Measurements from ENCODE around the gene P2RY12.
"Not testable (repeated sequence)": the region's sequence is repeated elsewhere in the genome, so short reads cannot be mapped to it uniquely, and the experiment has no call there.

The P2RY12 gene

GRCh38 chr3:151392191-151392590 lies 7.6 kb upstream of the P2RY12 start:
- DNase-seq, result not testable (repeated sequence)

- no peak for DNase-seq
These were observed 7.2 kb upstream of the P2RY12 start for GRCh38 chr3:151391720-151392119.

GRCh38 chr3:151387842-151388241 lies 3.3 kb upstream of the P2RY12 start:
- no peak for DNase-seq

DNA sequence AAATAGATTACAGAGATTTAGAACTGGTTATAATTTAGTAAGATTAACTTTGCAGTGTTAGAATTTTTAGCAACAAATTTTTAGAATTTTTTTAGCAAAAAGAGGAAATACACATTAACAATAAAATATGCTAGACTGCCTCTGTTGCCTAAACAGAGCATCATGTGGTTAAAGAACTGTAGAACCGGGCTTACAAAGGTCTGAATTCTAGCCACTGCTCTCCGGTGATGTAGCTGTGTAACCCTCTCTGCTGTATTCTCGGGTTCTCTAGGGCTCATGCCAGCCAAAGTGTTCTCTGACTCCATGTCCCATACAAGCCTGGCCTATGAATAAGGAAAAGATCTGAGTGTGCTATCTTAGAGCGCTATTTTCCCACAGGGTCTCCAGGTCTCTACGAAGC lies 2.9 kb upstream of the P2RY12 start:
- DNase-seq, result no peak

- DNase-seq, result no peak
These were observed 1.5 kb upstream of the P2RY12 start for GRCh38 chr3:151386056-151386455.

- DNase-seq, result no peak
These were observed 597 bp downstream of the P2RY12 start for GRCh38 chr3:151383956-151384355.

- no peak for DNase-seq
These were observed 1.4 kb downstream of the P2RY12 start for GRCh38 chr3:151383111-151383510.

DNA sequence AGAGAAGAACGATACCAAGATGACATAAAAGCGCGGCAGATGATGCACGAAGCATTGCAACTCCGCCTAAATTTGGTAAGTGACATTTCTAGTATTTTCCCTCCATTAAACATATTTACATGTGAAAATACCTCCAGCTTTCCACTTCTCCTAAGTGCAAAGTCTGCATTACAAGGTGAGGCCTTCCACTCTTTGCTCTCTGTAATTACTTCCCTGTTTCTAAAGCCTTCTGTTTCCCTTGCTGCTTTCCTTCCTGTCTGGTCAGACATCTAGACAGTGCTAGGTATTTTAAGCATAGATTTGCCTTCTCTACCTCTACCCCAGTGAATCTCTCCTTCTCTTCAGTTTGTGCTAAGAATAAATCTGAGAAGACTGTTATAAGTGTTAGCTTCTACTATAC lies 1.9 kb downstream of the P2RY12 start:
- DNase-seq, result no peak

GRCh38 chr3:151379083-151379734 lies 5.3 kb downstream of the P2RY12 start:
- no peak for DNase-seq

DNA sequence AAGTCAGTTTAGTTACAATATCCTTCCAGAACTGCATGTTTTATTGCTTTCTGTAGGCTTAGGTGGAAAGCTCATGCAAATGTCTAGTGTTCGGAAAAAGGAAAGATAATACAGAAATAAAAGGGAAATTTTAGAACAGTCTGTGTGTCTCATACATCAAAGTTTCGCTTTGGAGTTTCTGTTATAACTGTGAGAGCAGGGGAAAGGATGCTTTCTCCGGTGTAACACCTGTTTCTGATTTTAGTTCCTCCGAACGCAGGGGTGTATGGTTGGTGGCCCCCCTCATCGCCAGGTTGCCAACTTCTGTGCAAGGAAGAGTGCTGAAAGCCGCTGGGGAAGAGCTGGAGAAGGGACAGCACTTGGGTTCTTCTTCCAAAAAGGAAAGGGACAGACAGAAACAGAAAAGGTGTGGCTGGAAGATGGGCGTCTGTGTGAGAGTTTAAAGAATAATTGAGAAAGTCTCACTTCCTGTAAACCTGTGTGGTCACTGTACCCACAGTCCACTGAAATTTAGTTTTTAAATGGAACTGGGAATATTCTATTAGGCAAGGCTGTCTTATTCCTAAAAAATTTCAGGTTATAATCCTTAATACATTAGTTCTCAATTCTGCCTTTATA lies 6.7 kb downstream of the P2RY12 start:
- DNase-seq, result no peak

- DNase-seq, result no peak
These were observed 12.3 kb downstream of the P2RY12 start for GRCh38 chr3:151372063-151372820.

GRCh38 chr3:151371526-151371925 lies 13.0 kb downstream of the P2RY12 start:
- no peak for DNase-seq

DNA sequence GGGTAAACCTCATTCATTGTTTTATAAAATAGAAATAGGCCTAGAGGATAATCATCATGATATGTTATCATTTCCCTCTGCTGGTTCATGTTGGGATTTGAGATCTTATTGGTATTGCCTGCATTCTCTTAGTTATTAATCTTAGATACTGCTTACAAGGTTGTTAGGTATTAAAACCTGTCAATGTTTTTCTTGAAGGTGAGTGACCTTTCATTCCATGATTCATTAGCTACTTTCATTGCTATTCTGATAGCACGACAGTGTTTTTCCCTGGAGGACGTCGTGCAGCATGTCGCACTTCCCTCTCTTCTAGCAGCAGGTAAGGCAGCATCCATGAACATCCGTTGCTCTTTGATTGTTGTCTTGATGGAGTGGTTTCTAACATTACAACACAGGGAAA lies 17.1 kb downstream of the P2RY12 start:
- DNase-seq, result no peak

- no peak for DNase-seq
These were observed 17.6 kb downstream of the P2RY12 start for GRCh38 chr3:151366993-151367392.

DNA sequence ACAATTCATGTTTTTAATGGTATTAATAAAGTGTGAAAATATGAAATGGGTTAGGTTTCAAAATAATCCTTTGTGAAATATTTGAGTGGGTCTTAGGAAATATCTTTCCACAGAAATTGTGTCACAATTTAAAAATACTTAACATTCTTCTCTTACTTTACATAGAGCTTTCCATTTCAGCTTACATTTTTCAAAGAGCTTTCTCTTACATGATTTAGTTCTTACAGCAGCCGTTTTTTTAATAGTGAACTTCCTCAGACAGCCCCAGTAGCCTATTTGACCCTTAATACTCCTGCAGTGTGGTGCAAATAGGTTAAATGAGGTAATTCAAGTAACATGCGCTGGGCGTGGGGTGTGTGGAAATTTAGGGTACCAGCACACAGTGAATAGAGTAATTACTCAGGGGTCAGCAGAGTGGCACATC lies 21.8 kb downstream of the P2RY12 start:
- no peak for DNase-seq

DNA sequence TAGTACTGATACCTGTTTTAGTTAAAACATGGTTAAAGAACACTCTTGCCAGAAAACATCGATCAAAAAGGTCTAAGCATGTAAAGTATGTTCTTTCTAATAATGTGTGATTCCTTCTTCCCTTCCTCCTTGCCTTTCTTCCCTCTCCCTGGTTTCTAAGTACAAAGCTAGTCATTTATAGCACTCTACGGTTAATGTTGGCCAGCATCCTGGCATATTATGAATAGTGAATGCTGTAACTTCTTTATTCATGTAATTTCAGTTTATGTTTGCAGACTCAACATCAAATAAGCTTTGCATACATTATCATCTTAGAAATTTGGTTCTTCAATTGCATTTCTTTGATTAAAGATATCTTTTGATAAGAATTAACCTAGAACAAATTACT lies 27.1 kb downstream of the P2RY12 start:
- no peak for DNase-seq

GRCh38 chr3:151356794-151357462 lies 27.6 kb downstream of the P2RY12 start:
- DNase-seq, result no peak

GRCh38 chr3:151351648-151352047 lies 32.9 kb downstream of the P2RY12 start:
- no peak for DNase-seq

- no peak for DNase-seq
These were observed 33.3 kb downstream of the P2RY12 start for GRCh38 chr3:151351219-151351618.

- no peak for DNase-seq
These were observed 33.9 kb downstream of the P2RY12 start for GRCh38 chr3:151350656-151351055.

DNA sequence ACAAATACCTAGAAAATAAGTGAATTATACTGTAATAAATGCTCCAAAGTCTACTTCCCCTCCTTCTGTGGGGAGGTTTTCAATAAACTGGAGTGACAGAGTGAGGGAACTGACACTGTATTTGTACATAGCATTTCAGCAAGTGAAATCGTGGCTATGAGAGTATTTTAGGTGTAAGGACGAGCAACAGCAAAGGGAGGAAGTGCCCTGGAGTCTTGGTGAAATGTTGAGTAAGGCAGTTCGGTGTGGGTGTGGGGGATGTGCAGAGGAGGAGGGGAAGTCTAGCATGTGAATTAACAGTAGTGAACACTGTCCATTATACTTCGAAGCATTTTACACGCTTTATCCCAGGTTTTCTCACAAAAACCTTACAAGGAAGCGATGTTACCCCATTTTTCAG lies 37.1 kb downstream of the P2RY12 start:
- DNase-seq, result no peak

DNA sequence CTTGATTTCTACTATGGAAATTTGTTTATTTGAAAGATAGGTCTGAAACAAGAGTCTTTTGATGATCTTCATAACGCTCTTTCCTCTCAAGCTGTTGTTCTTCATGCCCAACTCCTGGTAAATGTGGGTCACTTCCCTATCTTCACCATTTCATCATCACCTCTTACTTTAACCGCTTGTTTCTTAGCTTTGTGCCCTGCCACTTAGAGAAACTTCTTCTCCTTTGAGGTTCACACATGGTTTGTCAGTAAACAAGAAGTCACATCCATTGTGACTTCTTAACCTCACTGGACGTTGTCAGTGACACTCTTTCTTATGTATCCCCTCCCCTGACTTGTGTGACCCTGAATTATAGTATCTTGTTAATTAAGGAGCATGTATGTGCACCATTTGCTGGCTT lies 38.3 kb downstream of the P2RY12 start:
- no peak for DNase-seq

GRCh38 chr3:151345859-151346258 lies 38.7 kb downstream of the P2RY12 start:
- no peak for DNase-seq

- DNase-seq, result no peak
These were observed 52.9 kb downstream of the P2RY12 start for GRCh38 chr3:151331696-151332095.

Data from DMS153 (cell line).